ENCODE results near the gene KCNMA1. TPM values are rescaled to one million over a fixed set of nuclear protein-coding genes. Genes with fewer than 3 reads are reported as not detected.

Gene KCNMA1
- total and polyA plus RNA-seq, 10 of the 15 experiments (the other 5 are each of a cell fraction or from before 2014, with no cell fraction given) = 8.5 to 77.0 (median 21.3) TPM

- Histone ChIP-seq H3K27ac (ENCODE audit: control insufficient read depth, insufficient read depth) (no peak overlapping the region), H2AFZ (ENCODE audit: control insufficient read depth, low read depth, low read length) (no peak overlapping the region), H3K36me3 (ENCODE audit: control insufficient read depth in 2 of 2, insufficient read depth in 2 of 2, low read length in 1 of 2) (no peaks in the 10 kb centered on the region), H3K79me2 (ENCODE audit: control insufficient read depth, insufficient read depth, low read length) (no peaks in the 10 kb centered on the region), H3K4me2 (ENCODE audit: control insufficient read depth, insufficient read depth) (no peak overlapping the region), H3K9ac (ENCODE audit: control insufficient read depth, insufficient read depth, low read length) (no peak overlapping the region), H3K4me1 (ENCODE audit: control insufficient read depth, insufficient read depth, low read length) (no peaks in the 10 kb centered on the region), H3K9me3 (replicated peaks; ENCODE audit: control insufficient read depth, insufficient read depth, low read length) (no peaks in the 10 kb centered on the region), H4K20me1 (ENCODE audit: control insufficient read depth, insufficient read depth) (no peaks in the 10 kb centered on the region), H3K27me3 (replicated peaks in 1 of 2; ENCODE audit: control insufficient read depth in 2 of 2, insufficient read depth in 2 of 2, low read length in 1 of 2) (no peaks in the 10 kb centered on the region), H3K4me3 (no peak overlapping the region)
- WGBS (ENCODE audit: insufficient coverage, insufficient replicate concordance, low lambda C conversion rate, missing lambda C conversion rate) = 23% methylated on average over 4 of the region's 4 CpGs
- CTCF ChIA-PET = interaction anchor here (1.2 to 11.2 kb wide), 2 partner anchors 246 to 315 kb away, joined by 3 to 93 read pairs; no protein-coding TSS in a partner anchor
- intact Hi-C loops (cut with micrococcal nuclease; ENCODE audit: unreplicated experiment) (no loop called here), in situ Hi-C loops (cut with MboI) (no loop called here)
- DNase-seq (ENCODE audit: low read depth, low spot score) (no peak), FAIRE-seq (no peak), ATAC-seq (no peak)
- no TSS peak for BruUV-seq (replicated peaks)
- TF ChIP-seq RELA (IDR thresholded peaks at IDR 0.05; ENCODE audit: borderline replicate concordance, partially characterized antibody) = no peak
- no peak for TF ChIP-seq E2F8 (IDR thresholded peaks at IDR 0.05; ENCODE audit: low read depth, partially characterized antibody)
- no peak for TF ChIP-seq TCF7 (IDR thresholded peaks at IDR 0.05; ENCODE audit: borderline replicate concordance)
- TF ChIP-seq ATF3 (IDR thresholded peaks at IDR 0.05; ENCODE audit: borderline replicate concordance, extremely low read depth, low read depth, low read length) = no peak
- no peak for TF ChIP-seq RBBP5 (conservative IDR thresholded peaks at IDR 0.05)
- TF ChIP-seq JUNB (IDR thresholded peaks at IDR 0.05) = no peak
- TF ChIP-seq NR2C2 (IDR thresholded peaks at IDR 0.05; ENCODE audit: borderline replicate concordance, control insufficient read depth, insufficient read length, low read depth) = no peak
- SMC1A ChIA-PET (ENCODE audit: uncharacterized antibody, unreplicated experiment) = interaction anchor here (1.4 to 11.0 kb wide), 2 partner anchors 146 to 245 kb away, joined by 4 to 170 read pairs; partner anchors contain the start of gene KCNMA1
- RAD21 ChIA-PET (ENCODE audit: unreplicated experiment) = interaction anchor here (1.3 kb wide), 1 partner anchor 314 kb away, joined by 4 read pairs; no protein-coding TSS in a partner anchor
- POLR2A ChIA-PET = no interaction called here
These were observed 240.5 kb downstream of the KCNMA1 start for GRCh38 chr10:77397103-77397502.
